HepG2 (cell line): ENCODE results near the gene CYP27A1. TPM values are rescaled to one million over a fixed set of nuclear protein-coding genes. Genes with fewer than 3 reads are reported as not detected.

Experiments used
- BCL6 ChIP-seq: IDR thresholded peaks from 2 replicates; pipeline ENCODE4 v1.6.1; 2016; ENCODE audit warnings: missing genetic modification reagents, missing compliant biosample characterization
- CENPBD1 ChIP-seq: sonication (generic); formaldehyde crosslinking; IDR thresholded peaks from 2 replicates; pipeline ENCODE4 v1.8.0; 2022; ENCODE audit warnings: missing genetic modification reagents, low read depth, mild to moderate bottlenecking, borderline replicate concordance
- ELF1 ChIP-seq: sonication (generic); formaldehyde crosslinking; IDR thresholded peaks from 2 replicates; pipeline ENCODE4 v1.4.0; 2020; ENCODE audit warnings: missing genetic modification reagents
- MED1 ChIP-seq: sonication (generic); formaldehyde crosslinking; IDR thresholded peaks from 2 replicates; pipeline ENCODE4 v1.4.0; 2020; ENCODE audit warnings: missing genetic modification reagents
- NBN ChIP-seq: fragments of 450-650 bp; conservative IDR thresholded peaks from 2 replicates; pipeline ENCODE4 v1.6.1; 2017
- NFE2 ChIP-seq: sonication (generic); formaldehyde crosslinking; IDR thresholded peaks from 2 replicates; pipeline ENCODE4 v1.4.0; 2020; ENCODE audit warnings: missing genetic modification reagents
- NR2F2 ChIP-seq: IDR thresholded peaks from 2 replicates; pipeline ENCODE4 v1.6.1; 2012; ENCODE audit warnings: low read depth, inconsistent platforms, borderline replicate concordance
- NR3C1 ChIP-seq: sonication (generic); formaldehyde crosslinking; IDR thresholded peaks from 2 replicates; pipeline ENCODE4 v1.4.0; 2020; ENCODE audit warnings: missing genetic modification reagents
- RFX5 ChIP-seq: IDR thresholded peaks from 2 replicates; pipeline ENCODE4 v1.6.1; 2011; ENCODE audit warnings: low read depth, low read length, improper control_type of control experiment
- YEATS2 ChIP-seq: sonication (generic); formaldehyde crosslinking; IDR thresholded peaks from 2 replicates; pipeline ENCODE4 v1.4.0; 2020; ENCODE audit warnings: missing genetic modification reagents, borderline replicate concordance
- ZBED4 ChIP-seq: sonication (generic); formaldehyde crosslinking; IDR thresholded peaks from 2 replicates; pipeline ENCODE4 v1.4.0; 2020; ENCODE audit warnings: missing genetic modification reagents, borderline replicate concordance
- ZNF24 ChIP-seq: fragments of 450-650 bp; IDR thresholded peaks from 2 replicates; pipeline ENCODE4 v1.6.1; 2017; ENCODE audit warnings: antibody characterized with exemption, mild to moderate bottlenecking
- ZNF383 ChIP-seq: sonication (generic); formaldehyde crosslinking; IDR thresholded peaks from 2 replicates; pipeline ENCODE4 v1.4.0; 2020; ENCODE audit warnings: missing genetic modification reagents, mild to moderate bottlenecking, borderline replicate concordance
- ZNF513 ChIP-seq: sonication (generic); formaldehyde crosslinking; conservative IDR thresholded peaks from 2 replicates; pipeline ENCODE4 v1.5.0; 2020; ENCODE audit warnings: missing genetic modification reagents
- ZNF557 ChIP-seq: sonication (generic); formaldehyde crosslinking; IDR thresholded peaks from 2 replicates; pipeline ENCODE4 v1.4.0; 2020; ENCODE audit warnings: missing genetic modification reagents
- ZNF670 ChIP-seq: sonication (generic); formaldehyde crosslinking; IDR thresholded peaks from 2 replicates; pipeline ENCODE4 v1.8.0; 2022; ENCODE audit warnings: mild to moderate bottlenecking, missing genetic modification reagents, borderline replicate concordance
- ZNF891 ChIP-seq: sonication (generic); formaldehyde crosslinking; IDR thresholded peaks from 2 replicates; pipeline ENCODE4 v1.5.0; 2020; ENCODE audit warnings: mild to moderate bottlenecking, missing genetic modification reagents
- polyA plus RNA-seq, 8 experiments: library from polyadenylated mRNA; depleted of rRNA in 3 of 8; stranded (reverse) in 7 of 8; unstranded in 1 of 8; fragments of >200 nt; fragmentation: Illumina TruSeq in 4 of 8; extraction: Trizol in 4 of 8; gene quantifications; 2 replicates each; pipeline versions ENCODE4 v1.2.1 to v1.2.3, GENCODE V29; 2011 to 2016; ENCODE audit warnings: low read depth in 4 of 8, missing spikeins in 1 of 8, mixed read lengths in 1 of 8; ENCODE audit not compliant: insufficient read depth in 1 of 8
- total RNA-seq, 5 experiments: library from RNA; depleted of rRNA; stranded (reverse); fragments of >200 nt; fragmentation: Illumina TruSeq; extraction: Trizol; gene quantifications; 2 replicates each; pipeline ENCODE4 v1.2.3, GENCODE V29; 2016; ENCODE audit warnings: low read depth in 1 of 5
- TF ChIP-seq, protein P1 (sequence below): sonication (generic); formaldehyde crosslinking; IDR thresholded peaks from 2 replicates; pipeline ENCODE4 v1.4.0; 2020; ENCODE audit warnings: low read depth, mild to moderate bottlenecking, missing genetic modification reagents
- TF ChIP-seq, protein P2 (sequence below): sonication (generic); formaldehyde crosslinking; IDR thresholded peaks from 2 replicates; pipeline ENCODE4; 2020; ENCODE audit warnings: missing genetic modification reagents, mild to moderate bottlenecking, borderline replicate concordance

Gene CYP27A1
- total and polyA plus RNA-seq, 2 of the 13 experiments (the other 11 are each of a cell fraction or from before 2014, with no cell fraction given): 157 to 266 TPM

- TF ChIP-seq ZBED4 (CRISPR knock-in tag): peak; percentile 60; the same call in 1 of the 2 replicates
- TF ChIP-seq, protein P1, sequence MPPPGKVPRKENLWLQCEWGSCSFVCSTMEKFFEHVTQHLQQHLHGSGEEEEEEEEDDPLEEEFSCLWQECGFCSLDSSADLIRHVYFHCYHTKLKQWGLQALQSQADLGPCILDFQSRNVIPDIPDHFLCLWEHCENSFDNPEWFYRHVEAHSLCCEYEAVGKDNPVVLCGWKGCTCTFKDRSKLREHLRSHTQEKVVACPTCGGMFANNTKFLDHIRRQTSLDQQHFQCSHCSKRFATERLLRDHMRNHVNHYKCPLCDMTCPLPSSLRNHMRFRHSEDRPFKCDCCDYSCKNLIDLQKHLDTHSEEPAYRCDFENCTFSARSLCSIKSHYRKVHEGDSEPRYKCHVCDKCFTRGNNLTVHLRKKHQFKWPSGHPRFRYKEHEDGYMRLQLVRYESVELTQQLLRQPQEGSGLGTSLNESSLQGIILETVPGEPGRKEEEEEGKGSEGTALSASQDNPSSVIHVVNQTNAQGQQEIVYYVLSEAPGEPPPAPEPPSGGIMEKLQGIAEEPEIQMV (CRISPR knock-in tag): no peak; the same call in 1 of the 2 replicates
- TF ChIP-seq CENPBD1: no peak
- peak; percentile 70 for TF ChIP-seq MED1 (CRISPR knock-in tag)
- TF ChIP-seq NBN: no peak
- no peak; the same call in 1 of the 2 replicates for TF ChIP-seq NR2F2
- TF ChIP-seq BCL6 (CRISPR knock-in tag): peak; percentile 63
- TF ChIP-seq ZNF24: no peak
- peak; percentile 39; the same call in 1 of the 2 replicates for TF ChIP-seq ELF1 (CRISPR knock-in tag)
- TF ChIP-seq, protein P2, sequence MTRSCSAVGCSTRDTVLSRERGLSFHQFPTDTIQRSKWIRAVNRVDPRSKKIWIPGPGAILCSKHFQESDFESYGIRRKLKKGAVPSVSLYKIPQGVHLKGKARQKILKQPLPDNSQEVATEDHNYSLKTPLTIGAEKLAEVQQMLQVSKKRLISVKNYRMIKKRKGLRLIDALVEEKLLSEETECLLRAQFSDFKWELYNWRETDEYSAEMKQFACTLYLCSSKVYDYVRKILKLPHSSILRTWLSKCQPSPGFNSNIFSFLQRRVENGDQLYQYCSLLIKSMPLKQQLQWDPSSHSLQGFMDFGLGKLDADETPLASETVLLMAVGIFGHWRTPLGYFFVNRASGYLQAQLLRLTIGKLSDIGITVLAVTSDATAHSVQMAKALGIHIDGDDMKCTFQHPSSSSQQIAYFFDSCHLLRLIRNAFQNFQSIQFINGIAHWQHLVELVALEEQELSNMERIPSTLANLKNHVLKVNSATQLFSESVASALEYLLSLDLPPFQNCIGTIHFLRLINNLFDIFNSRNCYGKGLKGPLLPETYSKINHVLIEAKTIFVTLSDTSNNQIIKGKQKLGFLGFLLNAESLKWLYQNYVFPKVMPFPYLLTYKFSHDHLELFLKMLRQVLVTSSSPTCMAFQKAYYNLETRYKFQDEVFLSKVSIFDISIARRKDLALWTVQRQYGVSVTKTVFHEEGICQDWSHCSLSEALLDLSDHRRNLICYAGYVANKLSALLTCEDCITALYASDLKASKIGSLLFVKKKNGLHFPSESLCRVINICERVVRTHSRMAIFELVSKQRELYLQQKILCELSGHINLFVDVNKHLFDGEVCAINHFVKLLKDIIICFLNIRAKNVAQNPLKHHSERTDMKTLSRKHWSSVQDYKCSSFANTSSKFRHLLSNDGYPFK (CRISPR knock-in tag): peak; percentile 44; the same call in 1 of the 2 replicates
- TF ChIP-seq ZNF383: no peak
- TF ChIP-seq ZNF557 (CRISPR knock-in tag): no peak
- TF ChIP-seq RFX5: no peak
- TF ChIP-seq NR3C1 (CRISPR knock-in tag): no peak
- TF ChIP-seq YEATS2 (CRISPR knock-in tag): no peak
- TF ChIP-seq ZNF513 (CRISPR knock-in tag): no peak
- no peak for TF ChIP-seq ZNF891
- TF ChIP-seq ZNF670 (CRISPR knock-in tag): no peak
- 0 out of 2 replicates have a peak, but pooled peaks have one; percentile 35 for TF ChIP-seq NFE2 (CRISPR knock-in tag)
Observed at GRCh38 chr2:218745559-218746469, 36.1 kb upstream of the CYP27A1 start (continued).
